ENCODE measurements around the gene DYNC1I1. TPM values are rescaled to one million over a fixed set of nuclear protein-coding genes. Genes with fewer than 3 reads are reported as not detected.

The DYNC1I1 gene
- total RNA-seq, 1 experiment from 2014 or later: 3.6 TPM

- no peak for DNase-seq (ENCODE audit: low spot score)
- Histone ChIP-seq H3K27me3 (replicated peaks; ENCODE audit: insufficient read depth, low read depth, low read length, poor library complexity) (no peaks in the 10 kb centered on the region), H3K4me3 (ENCODE audit: low read depth, low read length, poor library complexity, severe bottlenecking) (no peak overlapping the region), H3K27ac (ENCODE audit: low read depth, low read length, poor library complexity, severe bottlenecking) (no peak overlapping the region), H3K9me3 (ENCODE audit: low read depth, low read length, poor library complexity, severe bottlenecking) (no peaks in the 10 kb centered on the region), H3K36me3 (ENCODE audit: insufficient read depth, low read length, poor library complexity, severe bottlenecking) (no peaks in the 10 kb centered on the region), H3K4me1 (ENCODE audit: insufficient read depth, low read length, poor library complexity, severe bottlenecking) (peaks cover 6% of the 10 kb centered on the region)
- intact Hi-C loops (cut with micrococcal nuclease; ENCODE audit: unreplicated experiment): no loop called here
- POLR2A ChIA-PET (ENCODE audit: low non-redundant PET): no interaction called here
- CTCF ChIA-PET: no interaction called here
- no peak for TF ChIP-seq CTCF (conservative IDR thresholded peaks at IDR 0.05; ENCODE audit: low read depth, low read length)
- TF ChIP-seq EZH2 (IDR thresholded peaks at IDR 0.05; ENCODE audit: borderline replicate concordance, low read depth, low read length, poor library complexity, severe bottlenecking): no peak
- no TSS peak for BruUV-seq (replicated peaks)
Observed at GRCh38 chr7:95999481-95999880, 227.1 kb downstream of the DYNC1I1 start.

GRCh38 chr7:96004578-96004977 lies 232.2 kb downstream of the DYNC1I1 start:
- no TSS peak for BruUV-seq (replicated peaks)
- Histone ChIP-seq H3K27me3 (replicated peaks; ENCODE audit: insufficient read depth, low read depth, low read length, poor library complexity) (no peaks in the 10 kb centered on the region), H3K4me1 (ENCODE audit: insufficient read depth, low read length, poor library complexity, severe bottlenecking) (peaks cover 16% of the 10 kb centered on the region), H3K36me3 (ENCODE audit: insufficient read depth, low read length, poor library complexity, severe bottlenecking) (no peaks in the 10 kb centered on the region), H3K27ac (ENCODE audit: low read depth, low read length, poor library complexity, severe bottlenecking) (no peak overlapping the region), H3K9me3 (ENCODE audit: low read depth, low read length, poor library complexity, severe bottlenecking) (no peaks in the 10 kb centered on the region), H3K4me3 (ENCODE audit: low read depth, low read length, poor library complexity, severe bottlenecking) (no peak overlapping the region)
- intact Hi-C loops (cut with micrococcal nuclease; ENCODE audit: unreplicated experiment): no loop called here
- peak; percentile 86 for DNase-seq (ENCODE audit: low spot score)
- POLR2A ChIA-PET (ENCODE audit: low non-redundant PET): no interaction called here
- TF ChIP-seq EZH2 (IDR thresholded peaks at IDR 0.05; ENCODE audit: borderline replicate concordance, low read depth, low read length, poor library complexity, severe bottlenecking) (no peak), CTCF (conservative IDR thresholded peaks at IDR 0.05; ENCODE audit: low read depth, low read length) (peak; percentile 52)
- CTCF ChIA-PET: interaction anchor here (0.6 kb wide), 1 partner anchor 490 kb away, joined by 3 read pairs; no protein-coding TSS in a partner anchor

- Histone ChIP-seq H3K4me3 (ENCODE audit: low read depth, low read length, poor library complexity, severe bottlenecking) (no peak overlapping the region), H3K4me1 (ENCODE audit: insufficient read depth, low read length, poor library complexity, severe bottlenecking) (peaks cover 16% of the 10 kb centered on the region), H3K27me3 (replicated peaks; ENCODE audit: insufficient read depth, low read depth, low read length, poor library complexity) (no peaks in the 10 kb centered on the region), H3K27ac (ENCODE audit: low read depth, low read length, poor library complexity, severe bottlenecking) (no peak overlapping the region), H3K36me3 (ENCODE audit: insufficient read depth, low read length, poor library complexity, severe bottlenecking) (no peaks in the 10 kb centered on the region), H3K9me3 (ENCODE audit: low read depth, low read length, poor library complexity, severe bottlenecking) (no peaks in the 10 kb centered on the region)
- no TSS peak for BruUV-seq (replicated peaks)
- POLR2A ChIA-PET (ENCODE audit: low non-redundant PET): interaction anchor here (0.6 kb wide), 1 partner anchor 1866 kb away, joined by 23 read pairs; no protein-coding TSS in a partner anchor
- TF ChIP-seq EZH2 (IDR thresholded peaks at IDR 0.05; ENCODE audit: borderline replicate concordance, low read depth, low read length, poor library complexity, severe bottlenecking) (no peak), CTCF (conservative IDR thresholded peaks at IDR 0.05; ENCODE audit: low read depth, low read length) (no peak)
- CTCF ChIA-PET: no interaction called here
- intact Hi-C loops (cut with micrococcal nuclease; ENCODE audit: unreplicated experiment): no loop called here
- DNase-seq (ENCODE audit: low spot score): no peak
Observed at GRCh38 chr7:96005271-96005670, 232.9 kb downstream of the DYNC1I1 start.

Measured in A673 (cell line).